GM08714 (cell line): ENCODE measurements around the gene RAB17.

Source experiments
- H3K4me3 ChIP-seq: fragments of 200-500 bp; sonication (Bioruptor generic); 2 replicates; pipeline ENCODE4 v1.5.1; 2014; ENCODE audit warnings: mild to moderate bottlenecking, low read length, inconsistent platforms
- ZNF274 ChIP-seq: IDR thresholded peaks from 2 replicates; pipeline ENCODE4 v1.6.1; 2012; ENCODE audit warnings: mild to moderate bottlenecking, low read depth, low read length

RAB17 gene, protein sequence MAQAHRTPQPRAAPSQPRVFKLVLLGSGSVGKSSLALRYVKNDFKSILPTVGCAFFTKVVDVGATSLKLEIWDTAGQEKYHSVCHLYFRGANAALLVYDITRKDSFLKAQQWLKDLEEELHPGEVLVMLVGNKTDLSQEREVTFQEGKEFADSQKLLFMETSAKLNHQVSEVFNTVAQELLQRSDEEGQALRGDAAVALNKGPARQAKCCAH

DNA sequence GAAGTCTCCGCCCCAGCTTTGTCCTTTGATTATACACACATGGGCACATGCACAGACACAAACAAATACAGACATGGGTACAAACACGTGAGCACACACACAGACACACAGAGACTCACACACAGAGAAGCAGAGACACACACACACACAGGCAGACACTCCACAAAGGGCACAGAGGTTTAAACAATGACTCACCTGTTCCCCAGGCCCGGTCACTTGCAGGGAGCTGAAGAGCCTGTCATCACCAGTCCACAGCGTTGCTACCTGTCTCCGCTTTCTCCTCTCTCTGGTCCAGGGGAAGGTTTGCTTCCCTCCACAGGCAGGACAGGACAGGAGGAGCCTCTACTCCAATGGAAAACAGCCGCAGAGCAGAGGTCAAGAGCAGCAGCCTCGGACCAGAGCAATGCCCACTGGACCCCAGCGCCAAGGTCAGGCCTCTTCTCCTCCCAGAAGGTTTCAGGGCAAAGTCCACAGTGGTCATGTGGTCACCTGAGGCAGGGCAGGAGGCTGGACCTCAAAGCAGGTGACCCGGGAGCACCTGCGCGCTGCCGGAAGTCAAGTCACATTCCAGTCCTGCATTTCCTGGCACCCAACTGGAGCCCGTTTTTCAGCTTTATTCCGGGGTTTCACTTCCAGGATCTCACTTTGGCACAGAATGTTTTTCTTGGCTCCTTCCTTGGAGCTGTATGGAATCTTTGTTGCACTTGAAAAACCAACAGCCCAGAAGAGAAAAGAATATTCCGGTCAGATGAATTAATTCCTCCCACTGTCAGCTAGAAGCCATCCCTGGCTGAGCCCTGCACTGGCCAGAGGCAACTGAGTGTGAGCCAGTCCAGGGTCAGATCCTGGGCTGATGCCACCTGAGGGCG is at the start of gene RAB17:
RAB17 (minus strand) TSS at position 463 of the 869 bp plus-strand sequence. CDS start 4,580 bp downstream, outside the sequence.
- no peak for TF ChIP-seq ZNF274
- no peak within 1 kb of the TSS for H3K4me3 ChIP-seq

DNA sequence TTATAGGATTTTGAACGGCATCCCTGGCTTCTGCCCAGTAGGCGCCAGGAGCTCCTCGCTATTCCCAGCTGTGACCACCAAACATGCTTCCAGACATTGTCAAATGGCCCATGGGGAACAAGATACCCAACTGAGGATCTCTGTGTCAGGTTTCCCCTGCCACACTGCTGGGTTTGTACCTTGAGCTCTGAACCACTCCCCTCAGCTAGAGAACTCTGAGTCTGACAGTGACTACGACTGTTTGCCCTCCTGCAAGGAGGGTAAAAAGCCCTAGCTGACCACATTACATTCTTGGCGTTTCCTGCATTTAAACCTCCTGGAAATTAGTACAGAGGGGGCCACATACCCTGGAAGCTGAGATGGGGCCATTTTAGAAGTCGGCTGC is 49.3 kb upstream of the RAB17 start:
- TF ChIP-seq ZNF274 = no peak
- H3K4me3 ChIP-seq = no peak overlapping the region

DNA sequence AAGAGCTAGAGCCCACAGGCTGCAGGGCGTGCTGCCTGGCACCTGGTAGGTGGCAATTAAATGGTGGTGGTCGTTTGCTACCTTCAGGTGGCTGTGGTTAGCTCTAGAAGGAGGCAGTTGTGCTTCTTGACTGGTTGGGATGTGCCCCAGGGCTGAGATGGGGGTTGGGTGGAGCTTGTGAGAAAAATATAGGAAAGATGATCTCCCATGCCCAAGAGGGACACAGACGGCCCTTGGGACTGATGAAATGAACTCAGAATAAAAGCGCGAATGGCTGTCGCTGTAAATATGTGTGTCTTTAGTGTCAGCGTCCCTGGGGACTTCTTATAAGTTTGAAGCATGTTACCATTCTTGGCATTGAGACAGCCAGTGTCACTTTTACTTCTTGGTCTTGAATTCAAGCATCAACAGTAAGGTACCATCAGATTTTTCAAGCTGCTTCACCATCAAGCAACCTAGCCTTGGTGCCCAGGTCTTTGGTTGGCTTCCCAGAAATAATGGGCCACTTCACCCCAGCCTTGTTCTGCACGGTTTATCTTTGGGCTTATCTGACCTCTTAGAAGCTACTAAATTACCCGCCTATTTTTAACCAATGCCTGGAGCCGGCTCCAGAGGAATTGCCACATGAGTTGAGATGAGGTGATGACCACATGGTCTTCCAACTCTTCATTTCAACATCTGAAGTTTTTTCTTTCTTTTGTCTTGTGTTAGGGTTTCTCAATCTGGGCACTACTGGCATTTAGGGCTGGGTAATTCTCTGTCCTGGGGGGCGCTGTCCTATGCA is 48.7 kb upstream of the RAB17 start:
- no peak for TF ChIP-seq ZNF274
- no peak overlapping the region for H3K4me3 ChIP-seq

DNA sequence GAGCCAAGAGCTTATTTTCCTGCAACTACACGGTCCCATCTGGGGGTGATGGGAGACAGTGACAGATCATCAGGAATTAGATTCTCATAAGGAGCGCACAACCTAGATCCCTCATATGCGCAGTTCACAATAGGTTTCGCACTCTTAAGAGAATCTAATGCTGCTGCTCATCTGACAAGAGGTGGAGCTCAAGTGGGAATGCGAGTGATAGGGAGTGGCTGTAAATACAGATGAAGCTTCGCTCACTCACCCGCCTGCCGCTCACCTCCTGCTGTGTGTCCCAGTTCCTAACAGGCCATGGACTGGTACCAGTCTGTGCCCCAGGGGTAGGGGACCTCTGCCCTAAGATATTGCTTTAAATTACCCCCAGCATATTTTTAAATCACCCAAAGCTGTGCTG is 47.6 kb upstream of the RAB17 start:
- no peak overlapping the region for H3K4me3 ChIP-seq
- TF ChIP-seq ZNF274 = no peak

DNA sequence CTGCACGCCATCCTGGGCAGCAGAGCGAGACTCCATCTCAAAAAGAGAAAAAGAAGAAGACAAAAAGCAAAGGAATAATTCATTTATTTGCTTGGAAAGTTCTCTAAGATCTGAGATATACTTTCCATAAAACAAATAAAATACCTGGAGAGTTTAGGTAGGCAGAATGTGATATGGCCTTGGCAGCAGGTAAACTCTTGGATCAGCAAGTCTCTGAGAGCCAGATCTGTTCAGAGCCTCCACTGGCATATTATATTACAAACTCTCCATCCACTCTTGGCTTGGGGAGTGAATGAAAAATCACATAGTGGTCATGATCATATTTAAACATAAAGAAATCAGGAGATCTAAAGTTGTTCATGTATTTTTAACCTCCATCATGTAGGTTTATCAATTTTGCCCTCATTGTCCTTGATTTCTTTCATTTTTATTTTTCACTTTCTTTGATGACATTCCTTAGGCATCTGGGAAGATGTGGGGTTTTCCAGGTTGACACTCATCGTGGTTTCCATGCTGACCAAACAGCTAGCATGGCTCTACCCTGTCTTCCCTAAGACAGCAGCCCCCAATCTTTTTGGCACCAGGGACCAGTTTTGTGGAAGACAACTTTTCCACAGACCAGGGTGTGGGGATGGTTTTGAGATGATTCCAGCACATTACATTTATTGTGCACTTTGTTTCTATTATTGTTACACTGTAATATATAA is 47.0 kb upstream of the RAB17 start:
- H3K4me3 ChIP-seq = no peak overlapping the region
- TF ChIP-seq ZNF274 = no peak

DNA sequence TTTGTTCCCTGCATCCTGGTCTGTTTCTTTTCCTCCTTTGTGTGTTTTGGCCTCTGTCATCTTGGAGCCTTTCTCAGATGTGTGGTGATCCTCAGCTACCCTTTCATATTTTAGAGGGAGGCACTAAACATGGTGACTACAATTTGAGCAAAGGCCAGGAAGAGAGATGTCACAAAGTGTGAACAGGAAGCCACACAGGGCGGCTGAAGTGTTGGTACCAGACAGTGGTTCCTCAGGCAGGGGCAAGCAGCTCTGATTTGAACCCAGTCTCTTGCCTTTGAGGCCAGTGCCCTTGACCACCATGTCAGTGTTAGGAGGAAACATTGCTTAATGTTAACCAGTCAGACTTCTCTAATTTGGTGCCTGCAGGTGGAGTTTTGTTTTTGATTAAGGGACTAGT is 46.0 kb upstream of the RAB17 start:
- TF ChIP-seq ZNF274 = no peak
- no peak overlapping the region for H3K4me3 ChIP-seq

DNA sequence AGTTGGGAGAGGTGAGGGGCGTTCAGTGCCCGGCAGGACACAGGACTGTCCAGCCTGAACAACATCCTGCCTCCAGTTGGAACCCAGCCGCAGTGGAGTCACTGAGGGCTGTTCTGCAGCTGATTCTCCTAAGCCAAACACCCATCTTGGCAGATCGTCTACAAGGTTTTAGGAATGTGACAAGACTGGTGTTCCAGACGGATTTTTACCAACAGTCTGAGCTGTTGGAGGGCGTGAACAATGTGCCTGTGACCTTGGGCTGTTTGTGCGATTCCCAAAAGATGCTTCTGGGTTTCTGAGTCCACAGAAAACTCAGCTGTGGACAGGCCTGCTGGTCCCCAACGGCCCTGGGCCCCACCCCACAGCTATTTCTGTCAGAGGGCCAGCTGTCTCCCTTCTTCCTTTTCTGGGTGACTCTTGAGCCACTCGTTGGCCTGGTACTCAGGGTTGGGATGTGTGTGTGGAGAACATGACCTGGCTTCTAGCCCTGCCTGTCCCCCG is 42.6 kb upstream of the RAB17 start:
- TF ChIP-seq ZNF274 = no peak
- no peak overlapping the region for H3K4me3 ChIP-seq

DNA sequence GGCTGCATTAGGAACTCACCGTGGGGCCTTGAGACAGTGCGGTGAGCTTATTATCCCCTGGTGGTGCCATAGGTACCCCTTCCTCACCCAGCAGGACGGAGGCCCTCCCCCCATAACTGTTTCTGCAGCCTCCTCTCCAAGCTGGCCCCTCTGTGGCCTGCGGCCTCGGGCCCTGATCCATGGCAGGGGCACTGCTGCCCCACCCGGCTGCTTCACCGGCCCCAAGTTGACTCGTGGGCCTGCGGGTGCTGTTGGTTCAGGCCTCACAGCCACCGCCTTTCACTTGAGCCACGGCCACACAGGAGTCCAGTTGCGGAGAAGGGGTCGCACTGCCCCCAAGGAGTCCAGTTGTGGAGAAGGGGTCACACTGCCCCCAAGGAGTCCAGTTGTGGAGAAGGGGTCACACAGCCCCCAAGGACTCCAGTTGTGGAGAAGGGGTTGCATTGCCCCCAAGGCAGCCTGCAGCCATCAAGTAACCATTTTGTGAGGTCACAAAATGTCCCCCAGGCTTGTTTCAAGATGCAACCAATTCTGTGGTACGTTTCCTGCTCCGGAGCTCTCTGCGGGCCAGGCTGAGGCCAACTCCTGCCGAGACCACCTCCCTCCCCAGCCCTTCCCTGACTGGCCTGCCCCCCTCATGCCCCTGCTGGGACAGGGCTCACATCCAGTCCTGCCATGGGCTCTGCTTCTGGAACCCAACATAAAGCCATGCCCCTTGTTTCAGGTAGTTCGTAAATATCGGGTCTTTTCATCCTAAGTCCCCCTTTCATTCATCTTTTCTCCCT is 41.5 kb upstream of the RAB17 start:
- TF ChIP-seq ZNF274 = no peak
- no peak overlapping the region for H3K4me3 ChIP-seq

DNA sequence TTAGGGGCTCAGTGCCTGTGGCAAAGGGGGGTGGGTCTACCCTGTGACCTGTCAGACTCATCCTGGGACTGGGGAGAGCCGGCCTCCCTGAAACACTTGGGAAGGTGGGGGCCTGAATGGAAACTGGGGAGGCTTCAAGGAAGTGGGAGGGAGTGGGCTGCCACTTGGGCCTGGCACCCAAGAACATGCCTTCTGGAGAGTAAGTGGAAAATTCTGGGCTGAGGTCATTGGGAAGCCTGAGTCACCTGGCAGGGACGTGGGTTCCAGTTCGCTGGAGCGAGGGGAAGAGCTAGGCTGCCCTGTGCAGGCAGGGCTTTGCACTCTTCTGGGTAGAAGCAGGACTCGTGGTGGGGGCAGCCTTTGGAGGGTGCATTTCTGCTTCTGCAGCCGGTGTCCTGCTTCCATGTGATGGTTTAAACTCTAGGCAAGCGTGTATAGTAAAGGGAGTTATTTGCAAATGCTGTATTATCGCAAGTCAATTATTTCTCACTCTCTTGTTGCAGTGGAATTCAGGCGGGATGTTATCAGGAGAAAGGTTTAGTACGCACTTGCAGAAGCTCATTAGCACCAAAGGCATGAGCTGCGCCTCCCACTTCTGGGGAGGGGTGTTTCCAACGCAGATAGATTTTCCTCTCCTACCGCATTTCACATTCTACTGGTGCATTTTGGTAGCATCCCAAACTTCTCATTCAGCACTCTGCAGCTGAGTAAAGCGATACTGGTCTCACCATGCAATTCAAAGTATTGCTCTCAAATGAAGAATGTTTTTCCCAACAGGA is 40.7 kb upstream of the RAB17 start:
- TF ChIP-seq ZNF274 = no peak
- H3K4me3 ChIP-seq = no peak overlapping the region

DNA sequence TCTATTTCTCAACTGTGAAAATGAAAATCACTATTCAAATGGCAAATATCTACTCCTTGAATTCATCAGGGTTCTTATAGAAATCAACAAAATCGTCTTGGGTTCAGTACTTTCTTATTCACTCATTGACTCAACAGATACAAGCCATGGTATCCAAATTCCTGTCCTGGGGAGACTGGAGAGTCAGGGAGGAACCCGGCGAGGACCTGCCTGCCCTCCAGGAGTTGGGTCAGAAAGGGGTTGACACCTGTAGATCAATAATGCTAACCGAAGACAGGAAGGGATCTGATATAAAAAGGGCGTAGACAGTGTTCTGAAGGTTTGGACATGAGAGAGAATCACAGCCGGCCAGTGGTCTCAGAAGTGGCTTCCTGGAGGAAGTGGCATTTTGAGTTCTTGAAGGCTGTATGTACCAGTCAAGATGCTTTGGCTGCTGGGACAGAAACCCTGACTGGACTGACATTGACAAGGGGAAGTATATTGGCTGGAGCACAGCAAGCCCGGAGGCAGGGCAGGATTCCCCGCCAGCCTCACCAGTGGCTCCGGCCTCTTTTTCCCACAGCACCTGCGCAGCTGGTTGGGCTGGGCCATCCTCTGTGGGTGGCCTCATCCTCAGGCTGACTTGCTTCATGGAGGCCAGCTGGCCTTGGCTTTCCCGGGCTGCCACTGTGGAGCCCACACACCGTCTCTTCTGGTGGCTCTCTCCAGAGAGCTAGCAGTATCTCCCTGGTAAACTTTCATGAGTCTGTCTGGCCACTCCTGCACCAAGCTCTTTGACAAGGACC is 39.9 kb upstream of the RAB17 start:
- no peak for TF ChIP-seq ZNF274
- no peak overlapping the region for H3K4me3 ChIP-seq

DNA sequence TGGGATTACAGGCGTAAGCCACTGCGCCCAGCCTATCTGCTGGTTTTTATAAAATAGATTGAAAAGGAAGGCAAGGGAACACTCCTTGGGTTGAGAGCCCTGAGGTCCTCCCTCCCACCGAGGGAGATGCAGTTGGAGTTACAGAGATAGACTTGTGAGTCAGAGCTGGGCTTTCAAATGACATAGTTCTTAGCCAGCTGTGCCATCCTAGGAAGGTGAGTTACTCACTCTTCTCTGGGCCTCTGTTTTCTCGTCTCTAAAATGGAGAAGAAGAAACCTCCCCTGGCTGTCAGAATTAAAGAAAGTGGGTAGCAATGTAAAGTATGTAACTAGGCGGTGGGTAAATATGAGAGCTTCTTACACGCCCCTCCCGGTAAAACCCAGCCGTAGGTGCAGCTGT is 39.2 kb upstream of the RAB17 start:
- no peak for TF ChIP-seq ZNF274
- no peak overlapping the region for H3K4me3 ChIP-seq

DNA sequence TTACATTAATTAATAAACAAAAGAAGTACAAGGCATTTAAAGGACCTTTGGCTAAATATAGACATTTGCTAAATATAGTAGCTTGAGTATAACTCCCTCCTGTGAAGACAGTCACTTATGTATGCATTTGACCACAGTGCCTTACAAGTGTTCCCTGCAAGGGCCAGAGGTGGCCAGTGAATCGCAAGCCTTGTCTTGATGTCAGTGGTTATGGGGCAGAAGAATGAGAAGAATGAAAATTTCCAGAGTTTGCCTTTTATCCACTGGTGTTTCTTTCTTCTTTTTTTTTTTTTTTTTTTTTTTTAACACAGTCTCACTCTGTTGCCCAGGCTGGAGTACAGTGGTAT is 38.6 kb upstream of the RAB17 start:
- TF ChIP-seq ZNF274 = no peak
- H3K4me3 ChIP-seq = no peak overlapping the region
